Dedifferentiated amniotic fluid mesenchymal stem cell (primary cell): ENCODE results near the gene MAP3K5.
"Not testable (repeated sequence)": the region's sequence is repeated elsewhere in the genome, so short reads cannot be mapped to it uniquely, and the experiment has no call there.

Experiments
- DNase-seq: peaks from one replicate; pipeline ENCODE4 v3.0.0-alpha.2; 2016; ENCODE audit errors: extremely low spot score

The MAP3K5 gene

GRCh38 chr6:136607932-136608772 lies 184.1 kb downstream of the MAP3K5 start:
- peak; percentile 49 for DNase-seq

- DNase-seq: no peak
These were observed 184.9 kb downstream of the MAP3K5 start for GRCh38 chr6:136607204-136607931.

GRCh38 chr6:136604928-136605510 lies 187.3 kb downstream of the MAP3K5 start:
- no peak for DNase-seq

GRCh38 chr6:136604328-136604825 lies 187.9 kb downstream of the MAP3K5 start:
- DNase-seq: no peak

- DNase-seq: no peak
These were observed 191.5 kb downstream of the MAP3K5 start for GRCh38 chr6:136600818-136601217.

GRCh38 chr6:136599329-136600011 lies 192.8 kb downstream of the MAP3K5 start:
- DNase-seq: no peak

- no peak for DNase-seq
These were observed 194.2 kb downstream of the MAP3K5 start for GRCh38 chr6:136598048-136598447.

- DNase-seq: no peak
These were observed 197.6 kb downstream of the MAP3K5 start for GRCh38 chr6:136594671-136595070.

- DNase-seq: peak; percentile 95
These were observed 198.4 kb downstream of the MAP3K5 start for GRCh38 chr6:136593748-136594490.

- DNase-seq: no peak
These were observed 199.2 kb downstream of the MAP3K5 start for GRCh38 chr6:136592930-136593673.

- no peak for DNase-seq
These were observed 200.7 kb downstream of the MAP3K5 start for GRCh38 chr6:136591617-136592016.

- not testable (repeated sequence) for DNase-seq
These were observed 201.4 kb downstream of the MAP3K5 start for GRCh38 chr6:136590846-136591245.

- no peak for DNase-seq
These were observed 204.8 kb downstream of the MAP3K5 start for GRCh38 chr6:136587527-136587926.

- DNase-seq: peak; percentile 84
These were observed 206.0 kb downstream of the MAP3K5 start for GRCh38 chr6:136586295-136586694.

GRCh38 chr6:136585523-136585922 lies 206.8 kb downstream of the MAP3K5 start:
- not testable (repeated sequence) for DNase-seq

- DNase-seq: not testable (repeated sequence)
These were observed 208.0 kb downstream of the MAP3K5 start for GRCh38 chr6:136584290-136584689.

- DNase-seq: peak; percentile 96
These were observed 209.4 kb downstream of the MAP3K5 start for GRCh38 chr6:136582711-136583471.

GRCh38 chr6:136579800-136580199 lies 212.5 kb downstream of the MAP3K5 start:
- no peak for DNase-seq

GRCh38 chr6:136576821-136577220 lies 215.5 kb downstream of the MAP3K5 start:
- DNase-seq: no peak

GRCh38 chr6:136571496-136571895 lies 220.8 kb downstream of the MAP3K5 start:
- no peak for DNase-seq
